Liver (tissue), 9 donors: ENCODE measurements around the gene ILF2. TPM values are rescaled to one million over a fixed set of nuclear protein-coding genes. Genes with fewer than 3 reads are reported as not detected.
"Not testable (repeated sequence)": the region's sequence is repeated elsewhere in the genome, so short reads cannot be mapped to it uniquely, and the experiment has no call there.

Source experiments
- DNase-seq: peaks from one replicate; pipeline ENCODE4 v3.0.0-alpha.2; 2017; ENCODE audit warnings: low spot score
- H3K27ac ChIP-seq, 2 donors: one replicate each; pipeline ENCODE4 v1.7.0; 2013; ENCODE audit warnings: inconsistent platforms in 2 of 2, low read length in 2 of 2, control low read depth in 1 of 2, low read depth in 1 of 2, mild to moderate bottlenecking in 1 of 2
- H3K27me3 ChIP-seq, 4 donors: one replicate each; pipeline versions ENCODE4 v1.6.1 to v1.7.0; 2013; ENCODE audit warnings: low read length in 3 of 4, inconsistent platforms in 1 of 4, mild to moderate bottlenecking in 1 of 4, moderate library complexity in 1 of 4; ENCODE audit not compliant: control insufficient read depth in 4 of 4, insufficient read depth in 4 of 4
- H3K36me3 ChIP-seq, 4 donors: one replicate each; pipeline versions ENCODE4 v1.6.1 to v1.7.0; 2013; ENCODE audit warnings: low read length in 3 of 4, mild to moderate bottlenecking in 3 of 4, low read depth in 1 of 4, moderate library complexity in 1 of 4; ENCODE audit not compliant: control insufficient read depth in 4 of 4, insufficient read depth in 3 of 4
- H3K4me1 ChIP-seq, 4 donors: one replicate each; pipeline versions ENCODE4 v1.6.1 to v1.7.0; 2013; ENCODE audit warnings: low read length in 3 of 4, mild to moderate bottlenecking in 3 of 4, moderate library complexity in 1 of 4; ENCODE audit not compliant: control insufficient read depth in 4 of 4, insufficient read depth in 4 of 4
- H3K4me3 ChIP-seq, 3 donors: one replicate each; pipeline versions ENCODE4 v1.6.1 to v1.7.0; 2013; ENCODE audit warnings: low read length in 3 of 3, control low read depth in 1 of 3, low read depth in 1 of 3, mild to moderate bottlenecking in 1 of 3
- H3K9ac ChIP-seq, 2 donors: one replicate each; pipeline ENCODE4 v1.7.0; 2013; ENCODE audit warnings: low read length in 2 of 2, mild to moderate bottlenecking in 2 of 2, moderate library complexity in 2 of 2, control low read depth in 1 of 2, low read depth in 1 of 2
- H3K9me3 ChIP-seq, 4 donors: one replicate each; pipeline versions ENCODE4 v1.6.1 to v1.7.0; 2013; ENCODE audit warnings: low read length in 3 of 4; ENCODE audit not compliant: control insufficient read depth in 4 of 4
- CTCF ChIP-seq: fragments of 150-350 bp; IDR thresholded peaks from 2 replicates; pipeline ENCODE4 v1.5.1; 2017; ENCODE audit warnings: improper control_type of control experiment, low read depth, low read length; ENCODE audit not compliant: missing input control
- EGR1 ChIP-seq, 2 donors: IDR thresholded peaks; 2 replicates each; pipeline ENCODE4 v1.6.1; 2016 to 2018; ENCODE audit warnings: antibody characterized with exemption in 2 of 2, low read depth in 2 of 2
- FOXA1 ChIP-seq: IDR thresholded peaks from 2 replicates; pipeline ENCODE4 v1.6.1; 2016; ENCODE audit warnings: antibody characterized with exemption
- FOXA2 ChIP-seq: IDR thresholded peaks from 2 replicates; pipeline ENCODE4 v1.6.1; 2016; ENCODE audit warnings: antibody characterized with exemption
- GABPA ChIP-seq, 2 donors: IDR thresholded peaks in 1 of 2; conservative IDR thresholded peaks in 1 of 2; 2 replicates each; pipeline ENCODE4 v1.6.1; 2016; ENCODE audit warnings: antibody characterized with exemption in 2 of 2, mild to moderate bottlenecking in 1 of 2, moderate library complexity in 1 of 2
- HNF4A ChIP-seq, 2 donors: conservative IDR thresholded peaks; 2 replicates each; pipeline ENCODE4 v1.6.1; 2016; ENCODE audit warnings: antibody characterized with exemption in 2 of 2, mild to moderate bottlenecking in 2 of 2
- HNF4G ChIP-seq: IDR thresholded peaks from 2 replicates; pipeline ENCODE4 v1.6.1; 2016; ENCODE audit warnings: antibody characterized with exemption
- JUND ChIP-seq, 2 donors: IDR thresholded peaks; 2 replicates each; pipeline ENCODE4 v1.6.1; 2016; ENCODE audit warnings: antibody characterized with exemption in 2 of 2
- NR2F2 ChIP-seq: IDR thresholded peaks from 2 replicates; pipeline ENCODE4 v1.6.1; 2016; ENCODE audit warnings: antibody characterized with exemption
- RAD21 ChIP-seq, 2 donors: IDR thresholded peaks; 2 replicates each; pipeline ENCODE4 v1.6.1; 2016; ENCODE audit warnings: antibody characterized with exemption in 2 of 2, mild to moderate bottlenecking in 2 of 2
- REST ChIP-seq: IDR thresholded peaks from 2 replicates; pipeline ENCODE4 v1.6.1; 2016; ENCODE audit warnings: antibody characterized with exemption, mild to moderate bottlenecking
- RXRA ChIP-seq, 2 donors: IDR thresholded peaks; 2 replicates each; pipeline ENCODE4 v1.6.1; 2017 to 2018; ENCODE audit warnings: antibody characterized with exemption in 2 of 2, mild to moderate bottlenecking in 1 of 2
- SP1 ChIP-seq: IDR thresholded peaks from 2 replicates; pipeline ENCODE4 v1.6.1; 2018; ENCODE audit warnings: antibody characterized with exemption, mild to moderate bottlenecking
- TAF1 ChIP-seq: conservative IDR thresholded peaks from 2 replicates; pipeline ENCODE4 v1.6.1; 2016; ENCODE audit warnings: antibody characterized with exemption, mild to moderate bottlenecking
- YY1 ChIP-seq: IDR thresholded peaks from 2 replicates; pipeline ENCODE4 v1.6.1; 2016; ENCODE audit warnings: antibody characterized with exemption, mild to moderate bottlenecking
- ZBTB33 ChIP-seq: IDR thresholded peaks from 2 replicates; pipeline ENCODE4 v1.6.1; 2016; ENCODE audit warnings: antibody characterized with exemption
- WGBS: extraction: QIAGEN DNeasy Blood & Tissue Kit; methylation state at CpG from one replicate; pipeline ENCODE4 v1.1.7; 2013; 5-methylcytosine and 5-hydroxymethylcytosine counted together
- polyA plus RNA-seq, 2 donors: library from polyadenylated mRNA; stranded (reverse) in 1 of 2; unstranded in 1 of 2; fragments of 200-250 nt in 1 of 2; fragments of >200 nt in 1 of 2; fragmentation: Nextera tagmentation in 1 of 2; extraction: Ambion mirVana in 1 of 2; gene quantifications; one replicate each; pipeline versions ENCODE4 v1.2.1 to v1.2.3, GENCODE V29; 2013 to 2015
- total RNA-seq, 2 donors: library from RNA; depleted of rRNA; stranded (reverse); fragments of >200 nt; gene quantifications; one replicate each; pipeline ENCODE4 v1.2.3, GENCODE V29; 2014
- TF ChIP-seq, protein P1 (sequence below): IDR thresholded peaks from 2 replicates; pipeline ENCODE4 v1.6.1; 2016; ENCODE audit warnings: antibody characterized with exemption
- TF ChIP-seq, protein P2 (sequence below): IDR thresholded peaks from 2 replicates; pipeline ENCODE4 v1.6.1; 2016; ENCODE audit warnings: antibody characterized with exemption
- donor health status: healthy.
- donor health status: healthy.
- donor health status: healthy.
- donor health status: healthy.
- donor health status: healthy.

Gene ILF2
- total and polyA plus RNA-seq, 4 donors: 28.7 to 84.2 (median 51.5) TPM

- 91% methylated on average over 6 of the region's 6 CpGs for WGBS
- H3K27me3 ChIP-seq: no peaks in the 10 kb centered on the region
- H3K36me3 ChIP-seq: peaks cover 23 to 75% (median 64%) of the 10 kb centered on the region in 4 donors
- TF ChIP-seq NR2F2 (no peak), TAF1 (no peak), HNF4G (no peak), ZBTB33 (no peak), RXRA (IDR thresholded peaks at IDR 0.05) (no peak), FOXA1 (no peak), FOXA2 (no peak), JUND (IDR thresholded peaks at IDR 0.05) (no peak), GABPA (IDR thresholded peaks at IDR 0.05 in 1 of 2, conservative IDR thresholded peaks at IDR 0.05 in 1 of 2) (no peak), YY1 (no peak), REST (no peak), HNF4A (conservative IDR thresholded peaks at IDR 0.05) (no peak), EGR1 (IDR thresholded peaks at IDR 0.05; ENCODE audit: low read depth in 2 of 2) (no peak), SP1 (no peak), CTCF (no peak), RAD21 (IDR thresholded peaks at IDR 0.05) (no peak)
- TF ChIP-seq, protein P1, sequence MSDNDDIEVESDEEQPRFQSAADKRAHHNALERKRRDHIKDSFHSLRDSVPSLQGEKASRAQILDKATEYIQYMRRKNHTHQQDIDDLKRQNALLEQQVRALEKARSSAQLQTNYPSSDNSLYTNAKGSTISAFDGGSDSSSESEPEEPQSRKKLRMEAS: no peak
- TF ChIP-seq, protein P2, sequence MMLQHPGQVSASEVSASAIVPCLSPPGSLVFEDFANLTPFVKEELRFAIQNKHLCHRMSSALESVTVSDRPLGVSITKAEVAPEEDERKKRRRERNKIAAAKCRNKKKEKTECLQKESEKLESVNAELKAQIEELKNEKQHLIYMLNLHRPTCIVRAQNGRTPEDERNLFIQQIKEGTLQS: no peak
- no peak overlapping the region for H3K9ac ChIP-seq
- peaks cover 3 to 29% (median 17%) of the 10 kb centered on the region in 4 donors for H3K4me1 ChIP-seq
- H3K27ac ChIP-seq: no peak overlapping the region
- no peak overlapping the region for H3K4me3 ChIP-seq
- DNase-seq: no peak
- H3K9me3 ChIP-seq: no peaks in the 10 kb centered on the region
Observed at GRCh38 chr1:153640861-153641260, 29.9 kb downstream of the ILF2 start.

DNA sequence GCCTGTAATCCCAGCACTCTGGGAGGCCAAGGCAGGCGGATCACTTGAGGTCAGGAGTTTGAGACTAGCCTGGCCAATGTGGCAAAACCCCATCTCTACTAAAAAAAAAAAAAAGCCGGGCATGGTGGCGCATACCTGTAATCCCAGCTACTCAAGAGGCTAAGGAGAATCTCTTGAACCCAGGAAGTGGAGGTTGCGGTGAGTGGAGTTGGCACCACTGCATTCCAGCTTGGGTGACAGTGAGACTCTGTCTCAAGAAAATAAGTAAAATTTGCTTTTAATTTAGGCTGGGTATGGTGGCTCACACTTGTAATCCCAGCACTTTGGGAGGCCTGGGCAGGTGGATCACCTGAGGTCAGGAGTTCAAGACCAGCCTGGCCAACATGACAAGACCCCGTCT lies 30.6 kb downstream of the ILF2 start:
- not testable (repeated sequence) for H3K9ac ChIP-seq, H3K4me3 ChIP-seq, H3K27ac ChIP-seq, H3K27me3 ChIP-seq, H3K9me3 ChIP-seq, DNase-seq
- Histone ChIP-seq H3K4me1 (peaks cover 9 to 33% (median 21%) of the 10 kb centered on the region in 4 donors), H3K36me3 (peaks cover 19 to 69% (median 57%) of the 10 kb centered on the region in 4 donors)
- 98% methylated on average over 5 of the region's 5 CpGs for WGBS
